Ramos (cell line): ENCODE data around the gene RGS1.
"Not testable (repeated sequence)": the region's sequence is repeated elsewhere in the genome, so short reads cannot be mapped to it uniquely, and the experiment has no call there.

Experiments
- in situ Hi-C: fragments of 300-500 bp; cut with MboI; formaldehyde crosslinking; loops from one replicate; pipeline ENCODE4 v1.14.3; 2022; ENCODE audit warnings: low sequenced_read_pairs; ENCODE audit not compliant: unreplicated experiment

RGS1 gene, protein sequence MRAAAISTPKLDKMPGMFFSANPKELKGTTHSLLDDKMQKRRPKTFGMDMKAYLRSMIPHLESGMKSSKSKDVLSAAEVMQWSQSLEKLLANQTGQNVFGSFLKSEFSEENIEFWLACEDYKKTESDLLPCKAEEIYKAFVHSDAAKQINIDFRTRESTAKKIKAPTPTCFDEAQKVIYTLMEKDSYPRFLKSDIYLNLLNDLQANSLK

DNA sequence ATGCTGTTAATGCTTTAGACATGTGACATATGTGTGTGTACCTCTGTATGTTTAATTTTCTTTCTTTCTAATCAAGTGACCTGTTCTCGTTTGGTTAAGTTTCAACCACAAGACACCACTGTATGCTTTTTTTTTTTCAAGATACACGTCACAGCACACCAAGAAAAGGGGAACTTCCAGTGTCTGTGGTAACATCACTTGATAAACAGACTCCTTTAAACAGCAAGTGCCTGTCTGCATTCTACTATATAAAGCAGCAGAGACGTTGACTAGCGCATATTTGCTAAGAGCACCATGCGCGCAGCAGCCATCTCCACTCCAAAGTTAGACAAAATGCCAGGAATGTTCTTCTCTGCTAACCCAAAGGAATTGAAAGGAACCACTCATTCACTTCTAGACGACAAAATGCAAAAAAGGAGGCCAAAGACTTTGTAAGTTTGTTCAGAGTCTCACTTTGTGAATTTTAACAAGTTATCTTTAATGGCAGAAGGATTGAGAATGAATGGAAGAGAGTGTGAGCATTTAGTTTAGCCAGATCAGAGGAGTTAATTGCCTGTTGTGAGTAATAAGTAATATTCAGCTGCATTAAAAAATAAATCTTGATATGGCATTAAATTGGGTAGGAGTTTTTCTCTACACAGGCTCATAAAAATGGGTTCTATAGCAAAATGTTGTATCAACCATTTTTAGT, at the start of gene RGS1:
Gene RGS1, plus strand, starts transcription at position 275 of the 691 bp plus-strand sequence. Its CDS starts 20 bp downstream, at position 295.
- in situ Hi-C loops: no loop called here

GRCh38 chr1:192527111-192527795, 48.3 kb upstream of the RGS1 start:
- in situ Hi-C loops: no loop called here

DNA sequence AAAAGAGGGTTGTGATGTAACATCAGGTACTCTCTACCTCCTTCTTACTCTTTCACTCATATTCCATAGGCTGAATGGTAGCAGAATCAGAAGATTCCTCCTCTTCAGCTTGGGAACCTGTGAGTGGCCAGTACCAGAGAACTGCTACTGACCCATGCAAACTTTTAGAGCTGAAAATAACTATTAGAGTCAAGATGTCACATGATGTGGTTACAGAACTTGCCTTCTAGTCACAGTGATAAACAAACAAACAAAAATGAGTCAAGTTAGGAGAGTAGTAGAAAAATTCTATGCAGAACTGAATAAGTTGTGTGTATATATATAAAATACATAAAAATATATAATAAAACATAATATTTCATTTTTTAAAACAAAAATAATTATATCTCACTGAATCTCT, 47.6 kb upstream of the RGS1 start:
- in situ Hi-C loops: no loop called here

DNA sequence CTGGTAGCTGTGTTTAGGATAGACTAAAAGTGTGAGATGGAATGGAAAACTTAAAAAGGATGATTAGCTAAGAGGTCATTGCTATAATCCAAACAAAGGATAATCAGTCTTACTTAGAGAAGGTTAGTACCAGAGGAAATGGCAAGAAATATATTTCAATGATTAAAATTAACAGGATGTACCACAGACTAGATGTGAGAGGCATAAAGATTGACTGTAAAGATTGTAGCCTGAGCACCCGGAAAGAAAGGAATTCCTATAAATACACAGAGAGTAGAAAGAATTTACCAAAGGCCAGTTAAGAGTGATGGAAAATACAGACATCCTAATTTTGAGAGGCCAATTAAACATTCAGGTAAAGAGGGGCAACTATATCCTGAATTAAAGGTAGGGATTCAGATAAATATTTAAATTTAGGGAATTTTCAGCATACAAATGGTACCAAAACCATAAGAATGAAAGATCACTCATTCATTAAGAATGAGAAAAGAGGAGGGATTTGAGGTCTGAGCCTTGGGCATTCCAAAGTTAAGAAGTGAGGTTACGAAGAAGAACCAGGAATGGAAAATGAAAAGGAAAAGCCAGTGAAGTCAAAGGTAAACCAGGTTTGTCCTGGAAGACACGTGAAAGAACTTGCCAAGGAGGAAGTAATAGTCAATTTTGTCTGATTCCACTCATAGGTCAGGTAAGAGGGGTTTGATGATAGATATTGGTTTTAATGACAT, 46.4 kb upstream of the RGS1 start:
- in situ Hi-C loops: no loop called here

DNA sequence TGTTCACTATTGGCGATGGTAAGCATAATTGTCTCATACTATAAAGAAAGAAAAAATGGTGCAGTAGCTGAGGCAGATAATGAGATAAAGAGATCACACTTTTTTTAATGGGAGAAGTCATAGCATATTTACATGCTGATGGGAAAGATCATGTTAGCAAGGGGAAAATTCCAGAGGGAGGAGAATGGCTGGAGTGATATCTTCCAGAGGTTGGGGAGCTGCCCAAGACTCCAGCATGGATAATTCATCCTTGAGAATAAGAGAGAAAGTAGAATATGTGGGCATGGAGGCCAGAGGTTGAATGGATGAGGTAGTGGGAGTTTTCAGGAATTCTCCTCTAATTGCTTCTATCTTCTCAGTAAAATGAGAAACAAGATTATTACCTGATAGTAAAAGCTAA, 45.8 kb upstream of the RGS1 start:
- in situ Hi-C loops: no loop called here

- in situ Hi-C loops: no loop called here
Measured at GRCh38 chr1:192530254-192530653, 45.3 kb upstream of the RGS1 start.

DNA sequence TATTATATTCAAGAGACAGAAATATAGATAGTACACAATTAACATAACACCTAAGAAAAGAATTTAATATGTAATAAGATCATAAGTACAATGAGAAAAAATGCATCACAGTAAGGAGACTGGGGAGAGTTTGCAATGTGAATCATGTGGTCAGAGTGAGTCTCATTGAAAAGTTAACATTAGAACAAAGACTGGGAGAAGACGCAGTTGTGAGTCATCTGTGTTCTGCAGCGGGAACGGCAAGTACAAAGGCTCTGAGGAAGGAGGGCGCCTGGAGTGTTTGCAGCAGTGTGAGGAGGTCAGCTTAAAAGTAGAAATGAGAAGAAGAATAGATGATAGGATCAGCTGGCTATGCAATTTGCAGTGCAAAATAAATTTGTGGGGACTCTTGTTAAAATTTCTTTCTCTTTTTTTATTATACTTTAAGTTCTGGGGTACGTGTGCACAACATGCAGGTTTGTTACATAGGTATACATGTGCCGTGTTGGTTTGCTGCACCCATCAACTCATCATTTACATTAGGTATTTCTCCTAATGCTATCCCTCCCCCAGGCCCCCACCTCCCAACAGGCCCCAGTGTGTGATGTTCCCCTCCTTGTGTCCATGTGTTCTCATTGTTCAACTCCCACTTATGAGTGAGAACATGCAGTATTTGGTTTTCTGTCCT, 44.4 kb upstream of the RGS1 start:
- in situ Hi-C loops: not testable (repeated sequence)

- in situ Hi-C loops: no loop called here
Measured at GRCh38 chr1:192534666-192535065, 40.9 kb upstream of the RGS1 start.

GRCh38 chr1:192535916-192536664, 39.5 kb upstream of the RGS1 start:
- in situ Hi-C loops: no loop called here

GRCh38 chr1:192538407-192539296, 36.9 kb upstream of the RGS1 start:
- in situ Hi-C loops: no loop called here

DNA sequence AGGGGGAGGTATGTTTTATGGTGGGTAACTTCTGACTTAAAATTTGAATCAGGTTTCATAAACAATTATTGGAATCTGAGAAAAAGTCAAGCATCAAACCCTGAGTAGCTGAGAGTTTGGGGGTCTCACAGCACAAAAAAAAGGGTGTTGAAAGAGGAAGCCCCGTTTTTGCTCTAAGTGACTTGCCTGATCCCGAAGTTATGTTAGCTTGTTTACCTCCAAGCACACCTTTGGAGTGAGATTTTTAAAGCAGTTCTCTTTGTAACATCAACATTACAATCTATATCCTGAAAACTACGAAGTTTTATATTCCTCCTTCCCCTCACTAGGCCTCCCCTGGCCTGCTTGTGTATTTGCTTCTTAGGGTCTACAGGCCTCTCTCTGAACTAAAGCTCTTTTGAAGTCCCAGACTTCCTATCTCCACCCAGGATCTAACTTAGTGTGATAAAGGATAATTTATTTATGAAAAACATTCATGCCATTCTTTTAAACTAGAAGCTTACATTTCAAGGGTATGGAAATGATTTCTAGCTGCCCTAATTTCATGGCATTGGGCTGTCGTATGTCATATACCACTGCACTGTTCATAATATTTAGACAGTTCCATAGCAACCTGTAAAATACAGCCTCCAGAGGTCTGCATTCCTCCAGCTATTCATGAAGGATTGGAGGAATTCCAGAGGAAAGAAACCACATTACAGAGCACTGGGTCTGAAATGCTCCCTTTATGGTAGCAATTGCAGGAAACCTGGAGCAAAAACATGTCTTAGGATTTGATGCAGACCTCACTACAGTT, 36.1 kb upstream of the RGS1 start:
- in situ Hi-C loops: no loop called here

- in situ Hi-C loops: no loop called here
Measured at GRCh38 chr1:192543445-192543844, 32.1 kb upstream of the RGS1 start.

GRCh38 chr1:192545896-192546521, 29.6 kb upstream of the RGS1 start:
- in situ Hi-C loops: no loop called here

DNA sequence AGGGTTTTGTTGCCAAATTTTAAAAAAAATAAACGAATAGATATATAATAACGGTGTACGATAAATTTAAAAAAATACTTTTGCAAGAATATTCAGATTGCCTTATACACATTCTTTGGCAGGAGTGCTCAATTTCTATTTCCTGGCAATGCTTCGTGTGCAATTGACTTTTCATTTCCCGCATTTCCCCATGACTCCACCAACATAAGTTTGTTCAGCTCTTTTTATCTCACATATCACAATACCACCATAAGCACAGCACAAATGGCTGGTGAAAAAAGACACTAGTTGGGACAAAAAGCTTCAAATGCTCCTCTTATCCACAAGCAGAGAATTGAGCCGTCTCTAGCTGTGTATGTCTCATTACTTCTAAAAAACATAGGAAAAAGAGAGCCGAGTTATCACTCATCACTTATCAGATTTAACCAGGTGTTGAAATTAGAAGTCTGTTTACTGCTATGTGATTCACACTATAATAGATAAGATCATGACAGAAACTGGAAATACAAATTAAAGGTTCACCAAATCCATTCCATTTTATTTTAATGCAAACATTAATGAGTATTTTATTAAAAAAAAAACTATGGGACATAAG, 28.9 kb upstream of the RGS1 start:
- in situ Hi-C loops: no loop called here

- in situ Hi-C loops: no loop called here
Measured at GRCh38 chr1:192547501-192547900, 28.1 kb upstream of the RGS1 start.

- in situ Hi-C loops: no loop called here
Measured at GRCh38 chr1:192549937-192550336, 25.6 kb upstream of the RGS1 start.

DNA sequence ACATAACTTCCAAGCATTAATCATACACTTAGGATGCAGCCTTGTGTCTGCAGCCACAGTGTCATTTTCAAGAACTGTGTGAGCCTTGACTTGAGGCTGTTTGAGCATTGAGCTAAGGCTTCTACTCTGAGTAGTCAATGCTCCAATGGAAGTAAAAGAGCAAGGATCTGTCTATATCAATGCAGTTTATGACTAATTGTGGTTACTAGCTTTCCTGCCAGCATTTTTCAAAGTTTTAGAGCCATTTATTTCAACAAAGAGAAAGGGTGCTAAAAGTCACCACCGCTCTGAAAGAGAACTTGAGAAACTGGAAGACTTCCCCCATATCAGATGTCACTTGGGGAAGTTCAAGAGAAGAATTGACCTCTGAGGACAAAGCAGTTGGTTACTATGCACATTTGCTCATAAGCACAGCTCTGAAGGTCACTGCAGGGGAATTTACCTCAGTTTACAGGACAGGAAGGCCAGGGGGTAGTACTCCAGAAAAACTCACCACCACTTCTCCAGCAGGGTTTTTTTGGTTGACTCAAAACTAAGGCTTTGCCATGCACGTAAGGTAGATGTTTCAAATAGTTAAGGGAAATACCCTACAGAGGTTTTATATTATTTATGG, 24.5 kb upstream of the RGS1 start:
- in situ Hi-C loops: no loop called here
